ENCODE results near the gene PFDN5. TPM values are rescaled to one million over a fixed set of nuclear protein-coding genes. Genes with fewer than 3 reads are reported as not detected.
A peak's percentile ranks its signal among the peaks of the same experiment; 100 is the strongest.

The PFDN5 gene
- total and polyA plus RNA-seq, 9 of the 15 experiments (the other 6 are each of a cell fraction or from before 2014, with no cell fraction given) = 361 to 1,636 (median 742) TPM

DNA sequence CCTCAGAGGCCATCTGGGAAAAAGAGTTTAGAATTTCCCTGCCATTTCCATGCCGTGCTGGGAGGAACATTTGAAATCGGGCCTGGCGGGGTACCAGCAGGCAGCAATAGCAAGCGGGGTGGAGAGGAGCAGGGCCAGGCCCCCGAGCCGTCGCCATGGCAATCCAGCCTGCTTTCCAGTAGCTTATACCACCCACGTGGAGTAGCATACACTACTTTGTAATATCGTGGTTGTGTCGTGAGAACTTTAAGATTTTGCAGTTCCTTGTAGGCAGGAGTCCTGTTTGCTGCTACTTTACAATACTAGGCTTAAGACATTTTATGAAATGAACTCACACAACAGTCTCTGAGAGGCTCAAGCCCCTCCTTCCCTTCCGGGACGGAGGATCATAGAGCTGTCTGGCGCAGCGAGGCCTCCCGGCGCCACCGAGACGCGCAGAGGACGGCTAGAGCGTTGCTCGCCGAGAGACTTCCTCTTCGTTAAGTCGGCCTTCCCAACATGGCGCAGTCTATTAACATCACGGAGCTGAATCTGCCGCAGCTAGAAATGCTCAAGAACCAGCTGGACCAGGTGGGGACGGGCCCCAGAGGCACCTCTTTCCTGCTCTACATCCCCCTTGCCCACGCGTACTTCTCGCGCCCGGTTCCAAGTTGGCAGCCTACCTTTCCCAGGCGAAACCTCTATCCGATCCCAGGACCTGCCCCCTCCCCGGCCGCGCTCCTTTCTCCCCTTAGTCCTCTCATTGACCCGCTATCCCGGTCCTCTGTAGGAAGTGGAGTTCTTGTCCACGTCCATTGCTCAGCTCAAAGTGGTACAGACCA is at the start of gene PFDN5 (continued):
- TF ChIP-seq U2AF1 (optimal IDR thresholded peaks at IDR 0.05; ENCODE audit: low read depth, low read length) (no peak), ZNF324 (CRISPR knock-in tag; IDR thresholded peaks at IDR 0.05) (no peak), MXI1 (IDR thresholded peaks at IDR 0.05; ENCODE audit: low read depth, low read length) (peak; percentile 97), CREB1 (IDR thresholded peaks at IDR 0.05) (peak; percentile 75), CREB1 (CRISPR knock-in tag; IDR thresholded peaks at IDR 0.05) (peak; percentile 85), GABPB2 (CRISPR knock-in tag; conservative IDR thresholded peaks at IDR 0.05) (no peak), ZNF79 (CRISPR knock-in tag; IDR thresholded peaks at IDR 0.05; ENCODE audit: low read depth) (no peak), FOXM1 (IDR thresholded peaks at IDR 0.05; ENCODE audit: low read depth) (no peak), FOXM1 (CRISPR knock-in tag; IDR thresholded peaks at IDR 0.05; ENCODE audit: low read depth) (peak; percentile 82; the same call in 1 of the 2 replicates), FOXK2 (conservative IDR thresholded peaks at IDR 0.05 in 1 of 2, IDR thresholded peaks at IDR 0.05 in 1 of 2; ENCODE audit: low read depth in 2 of 2) (peak; percentile 52 to 56; a peak in 2 of 4 replicates), E2F3 (CRISPR knock-in tag; IDR thresholded peaks at IDR 0.05) (no peak), EZH2 (IDR thresholded peaks at IDR 0.05; ENCODE audit: borderline replicate concordance, low read depth, low read length) (no peak), NR2C2 (CRISPR knock-in tag; IDR thresholded peaks at IDR 0.05) (peak; percentile 67; the same call in 1 of the 2 replicates), NR2C2 (tag; IDR thresholded peaks at IDR 0.05) (peak; percentile 58; the same call in 1 of the 2 replicates), CBFA2T2 (conservative IDR thresholded peaks at IDR 0.05) (no peak), TEAD2 (tag; IDR thresholded peaks at IDR 0.05) (no peak), ELF2 (CRISPR knock-in tag; IDR thresholded peaks at IDR 0.05) (peak; percentile 79), GTF2A2 (tag; IDR thresholded peaks at IDR 0.05) (no peak)
- TF ChIP-seq, protein P1, sequence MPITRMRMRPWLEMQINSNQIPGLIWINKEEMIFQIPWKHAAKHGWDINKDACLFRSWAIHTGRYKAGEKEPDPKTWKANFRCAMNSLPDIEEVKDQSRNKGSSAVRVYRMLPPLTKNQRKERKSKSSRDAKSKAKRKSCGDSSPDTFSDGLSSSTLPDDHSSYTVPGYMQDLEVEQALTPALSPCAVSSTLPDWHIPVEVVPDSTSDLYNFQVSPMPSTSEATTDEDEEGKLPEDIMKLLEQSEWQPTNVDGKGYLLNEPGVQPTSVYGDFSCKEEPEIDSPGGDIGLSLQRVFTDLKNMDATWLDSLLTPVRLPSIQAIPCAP (CRISPR knock-in tag; IDR thresholded peaks at IDR 0.05; ENCODE audit: borderline replicate concordance) = no peak
- TF ChIP-seq, protein P2, sequence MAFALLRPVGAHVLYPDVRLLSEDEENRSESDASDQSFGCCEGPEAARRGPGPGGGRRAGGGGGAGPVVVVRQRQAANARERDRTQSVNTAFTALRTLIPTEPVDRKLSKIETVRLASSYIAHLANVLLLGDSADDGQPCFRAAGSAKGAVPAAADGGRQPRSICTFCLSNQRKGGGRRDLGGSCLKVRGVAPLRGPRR (CRISPR knock-in tag; IDR thresholded peaks at IDR 0.05) = no peak
- TF ChIP-seq, protein P3, sequence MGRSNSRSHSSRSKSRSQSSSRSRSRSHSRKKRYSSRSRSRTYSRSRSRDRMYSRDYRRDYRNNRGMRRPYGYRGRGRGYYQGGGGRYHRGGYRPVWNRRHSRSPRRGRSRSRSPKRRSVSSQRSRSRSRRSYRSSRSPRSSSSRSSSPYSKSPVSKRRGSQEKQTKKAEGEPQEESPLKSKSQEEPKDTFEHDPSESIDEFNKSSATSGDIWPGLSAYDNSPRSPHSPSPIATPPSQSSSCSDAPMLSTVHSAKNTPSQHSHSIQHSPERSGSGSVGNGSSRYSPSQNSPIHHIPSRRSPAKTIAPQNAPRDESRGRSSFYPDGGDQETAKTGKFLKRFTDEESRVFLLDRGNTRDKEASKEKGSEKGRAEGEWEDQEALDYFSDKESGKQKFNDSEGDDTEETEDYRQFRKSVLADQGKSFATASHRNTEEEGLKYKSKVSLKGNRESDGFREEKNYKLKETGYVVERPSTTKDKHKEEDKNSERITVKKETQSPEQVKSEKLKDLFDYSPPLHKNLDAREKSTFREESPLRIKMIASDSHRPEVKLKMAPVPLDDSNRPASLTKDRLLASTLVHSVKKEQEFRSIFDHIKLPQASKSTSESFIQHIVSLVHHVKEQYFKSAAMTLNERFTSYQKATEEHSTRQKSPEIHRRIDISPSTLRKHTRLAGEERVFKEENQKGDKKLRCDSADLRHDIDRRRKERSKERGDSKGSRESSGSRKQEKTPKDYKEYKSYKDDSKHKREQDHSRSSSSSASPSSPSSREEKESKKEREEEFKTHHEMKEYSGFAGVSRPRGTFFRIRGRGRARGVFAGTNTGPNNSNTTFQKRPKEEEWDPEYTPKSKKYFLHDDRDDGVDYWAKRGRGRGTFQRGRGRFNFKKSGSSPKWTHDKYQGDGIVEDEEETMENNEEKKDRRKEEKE (IDR thresholded peaks at IDR 0.05; ENCODE audit: borderline replicate concordance in 1 of 2, control insufficient read depth in 1 of 2, low read depth in 2 of 2, low read length in 1 of 2) = peak in 1 of 2 experiments; percentile 81; a peak in 2 of 4 replicates
- TF ChIP-seq, protein P4, sequence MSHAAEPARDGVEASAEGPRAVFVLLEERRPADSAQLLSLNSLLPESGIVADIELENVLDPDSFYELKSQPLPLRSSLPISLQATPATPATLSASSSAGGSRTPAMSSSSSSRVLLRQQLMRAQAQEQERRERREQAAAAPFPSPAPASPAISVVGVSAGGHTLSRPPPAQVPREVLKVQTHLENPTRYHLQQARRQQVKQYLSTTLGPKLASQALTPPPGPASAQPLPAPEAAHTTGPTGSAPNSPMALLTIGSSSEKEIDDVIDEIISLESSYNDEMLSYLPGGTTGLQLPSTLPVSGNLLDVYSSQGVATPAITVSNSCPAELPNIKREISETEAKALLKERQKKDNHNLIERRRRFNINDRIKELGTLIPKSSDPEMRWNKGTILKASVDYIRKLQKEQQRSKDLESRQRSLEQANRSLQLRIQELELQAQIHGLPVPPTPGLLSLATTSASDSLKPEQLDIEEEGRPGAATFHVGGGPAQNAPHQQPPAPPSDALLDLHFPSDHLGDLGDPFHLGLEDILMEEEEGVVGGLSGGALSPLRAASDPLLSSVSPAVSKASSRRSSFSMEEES (CRISPR knock-in tag; IDR thresholded peaks at IDR 0.05) = no peak
- TF ChIP-seq, protein P5, sequence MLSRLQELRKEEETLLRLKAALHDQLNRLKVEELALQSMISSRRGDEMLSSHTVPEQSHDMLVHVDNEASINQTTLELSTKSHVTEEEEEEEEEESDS (CRISPR knock-in tag; IDR thresholded peaks at IDR 0.05) = no peak

All from K562 (cell line).